ENCODE results near the gene BOD1L2.
A peak's percentile ranks its signal among the peaks of the same experiment; 100 is the strongest.

The BOD1L2 gene

GRCh38 chr18:57150828-57151227, 3.9 kb downstream of the BOD1L2 start:
- DNase-seq = peak; percentile 98

DNA sequence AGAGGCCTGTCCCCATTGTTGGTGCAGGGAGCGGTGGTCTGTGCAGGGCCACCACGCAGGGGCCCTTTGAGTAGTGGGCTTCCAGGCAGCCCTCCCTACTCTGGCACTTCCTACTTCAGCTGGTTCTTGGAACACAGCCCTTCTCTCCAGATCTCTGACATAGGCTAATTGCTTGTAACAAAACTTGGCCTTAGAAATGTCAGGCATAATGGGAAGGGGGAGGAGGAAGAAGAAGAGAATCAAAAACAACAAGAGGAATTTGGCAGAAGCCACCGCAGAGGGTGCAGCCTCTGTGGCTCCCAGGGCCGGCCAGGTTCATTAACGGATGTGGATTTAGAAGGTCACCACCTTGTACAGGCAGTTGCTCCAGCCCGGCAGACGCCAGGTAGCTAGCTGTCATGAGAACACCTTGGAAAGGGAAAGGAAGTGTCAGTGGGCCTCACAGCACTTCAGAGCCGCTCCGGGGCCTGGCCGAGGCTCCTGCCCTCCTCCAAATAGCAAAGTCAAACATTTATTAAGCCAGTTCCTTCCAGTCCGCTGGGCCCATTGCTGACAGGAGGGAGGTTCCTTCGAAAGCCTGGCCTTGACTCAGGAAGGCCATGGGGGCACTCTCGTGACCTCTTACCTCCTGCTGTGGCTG, 7.4 kb downstream of the BOD1L2 start:
- peak; percentile 25 for DNase-seq

- DNase-seq = no peak
These were observed 17.5 kb downstream of the BOD1L2 start for GRCh38 chr18:57164401-57164800.

GRCh38 chr18:57167617-57168308, 20.9 kb downstream of the BOD1L2 start:
- no peak for DNase-seq

- no peak for DNase-seq
These were observed 24.1 kb downstream of the BOD1L2 start for GRCh38 chr18:57171026-57171425.

GRCh38 chr18:57175532-57175931, 28.6 kb downstream of the BOD1L2 start:
- peak; percentile 28 for DNase-seq

- DNase-seq = no peak
These were observed 38.5 kb downstream of the BOD1L2 start for GRCh38 chr18:57185434-57185833.

GRCh38 chr18:57188851-57189557, 42.1 kb downstream of the BOD1L2 start:
- no peak for DNase-seq

DNA sequence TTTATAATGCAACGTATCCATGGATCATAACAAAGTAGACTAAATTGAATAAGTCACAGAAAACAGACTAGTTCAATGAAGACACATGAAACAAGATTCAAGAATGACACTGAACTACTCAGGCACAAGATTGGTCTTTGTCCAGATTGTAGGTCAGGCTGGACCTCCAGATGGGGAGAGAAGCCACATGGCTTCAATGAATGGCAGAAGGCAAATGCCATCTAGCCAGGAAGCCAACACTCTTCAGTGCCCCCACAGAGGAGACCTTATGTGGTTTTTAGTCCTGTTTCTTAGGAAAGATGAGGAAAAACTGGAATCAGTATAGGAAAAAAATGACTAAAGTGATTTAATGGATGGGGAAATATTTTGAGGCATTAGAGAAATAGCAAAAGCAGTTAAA, 43.1 kb downstream of the BOD1L2 start:
- DNase-seq = no peak

DNA sequence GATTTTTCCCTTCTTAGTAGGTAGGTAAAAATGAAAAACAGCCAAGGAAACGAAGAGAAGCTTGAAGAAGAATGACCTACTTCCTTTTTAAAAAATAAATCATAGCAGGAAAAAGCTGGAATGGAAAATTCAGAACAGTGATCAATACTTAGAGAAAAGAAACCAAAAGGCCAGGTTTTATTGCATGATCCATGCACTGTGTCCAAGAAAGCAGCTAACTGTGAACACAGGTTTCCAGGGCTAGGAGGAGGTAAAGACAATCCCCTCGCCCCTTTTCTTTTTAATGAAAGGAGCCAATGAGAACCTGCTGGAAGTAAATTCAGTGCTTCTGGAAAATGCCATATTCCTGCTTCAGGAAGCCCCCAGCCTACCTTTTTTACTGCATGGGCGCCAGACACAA, 47.2 kb downstream of the BOD1L2 start:
- no peak for DNase-seq

DNA sequence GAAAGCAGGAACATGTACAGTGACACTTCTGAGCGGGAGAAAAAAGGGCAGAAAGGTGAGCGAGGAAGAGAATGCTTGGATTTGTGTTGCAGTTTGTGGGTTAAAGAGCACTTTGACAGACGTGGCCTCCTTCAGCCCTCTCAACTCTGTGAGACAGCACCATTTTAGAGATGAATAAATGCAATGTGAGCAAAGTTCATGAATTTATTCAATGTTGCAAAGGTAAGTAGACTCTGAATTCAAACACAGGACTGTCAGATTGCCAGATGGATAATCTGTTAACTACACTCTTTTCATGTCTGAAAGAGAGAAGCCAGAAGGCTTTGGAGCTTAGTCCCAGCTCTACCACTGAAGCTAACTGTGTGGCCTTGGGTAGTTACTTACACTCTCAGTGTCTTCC, 47.7 kb downstream of the BOD1L2 start:
- no peak for DNase-seq

GRCh38 chr18:57195341-57195740, 48.5 kb downstream of the BOD1L2 start:
- DNase-seq = no peak

DNA sequence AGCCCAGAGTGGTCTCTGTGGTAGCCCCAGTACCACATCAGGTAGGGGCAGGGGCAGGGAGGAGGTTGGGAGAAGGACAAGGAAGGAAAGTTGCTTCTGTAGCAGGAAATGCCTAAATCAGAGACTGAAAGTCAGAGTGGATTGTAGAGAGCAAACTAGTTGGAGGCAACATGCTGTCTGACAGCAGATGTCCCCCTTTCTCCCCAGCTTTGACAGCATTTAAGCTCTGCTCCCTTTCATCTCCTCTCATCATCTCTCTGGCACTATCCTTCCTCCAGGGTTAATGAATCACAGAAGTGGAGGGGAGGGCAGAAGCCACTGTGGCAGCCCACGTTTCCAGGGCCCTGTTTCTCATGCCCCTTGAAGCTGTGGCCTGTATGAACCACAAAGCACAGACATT, 50.4 kb downstream of the BOD1L2 start:
- no peak for DNase-seq

GRCh38 chr18:57198073-57198472, 51.2 kb downstream of the BOD1L2 start:
- DNase-seq = no peak
